ENCODE results near the gene MANSC1.

DNA sequence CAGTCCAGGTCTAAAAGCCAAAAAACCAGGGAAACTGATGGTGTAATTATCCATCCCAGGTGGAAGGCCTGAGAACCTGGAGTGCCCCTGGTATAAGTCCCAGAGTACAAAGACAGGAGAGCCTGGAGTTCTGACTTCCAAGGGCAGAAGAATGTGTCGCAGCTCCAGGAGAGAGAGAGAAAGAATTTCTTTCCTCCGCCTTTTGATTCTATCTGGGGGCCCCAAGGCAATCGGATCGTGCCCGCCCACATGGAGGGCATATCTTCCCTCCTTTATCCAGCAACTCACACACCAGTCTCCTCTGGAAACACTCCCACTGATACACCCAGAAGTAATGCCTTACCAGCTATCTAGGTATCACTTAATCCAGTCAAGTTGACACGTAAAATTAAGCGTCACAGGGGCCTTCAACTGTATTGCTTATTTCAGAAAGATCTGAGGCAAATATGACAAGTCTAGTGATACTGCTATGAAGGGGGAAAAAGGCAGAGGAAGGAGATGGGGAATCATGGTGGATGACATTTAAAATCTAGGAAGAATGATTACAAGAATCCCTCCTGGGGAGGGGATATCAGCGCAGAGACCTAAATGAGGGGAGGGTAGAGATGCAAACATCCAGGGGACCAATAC is 52.7 kb downstream of the MANSC1 start:
- TF ChIP-seq, protein P1, sequence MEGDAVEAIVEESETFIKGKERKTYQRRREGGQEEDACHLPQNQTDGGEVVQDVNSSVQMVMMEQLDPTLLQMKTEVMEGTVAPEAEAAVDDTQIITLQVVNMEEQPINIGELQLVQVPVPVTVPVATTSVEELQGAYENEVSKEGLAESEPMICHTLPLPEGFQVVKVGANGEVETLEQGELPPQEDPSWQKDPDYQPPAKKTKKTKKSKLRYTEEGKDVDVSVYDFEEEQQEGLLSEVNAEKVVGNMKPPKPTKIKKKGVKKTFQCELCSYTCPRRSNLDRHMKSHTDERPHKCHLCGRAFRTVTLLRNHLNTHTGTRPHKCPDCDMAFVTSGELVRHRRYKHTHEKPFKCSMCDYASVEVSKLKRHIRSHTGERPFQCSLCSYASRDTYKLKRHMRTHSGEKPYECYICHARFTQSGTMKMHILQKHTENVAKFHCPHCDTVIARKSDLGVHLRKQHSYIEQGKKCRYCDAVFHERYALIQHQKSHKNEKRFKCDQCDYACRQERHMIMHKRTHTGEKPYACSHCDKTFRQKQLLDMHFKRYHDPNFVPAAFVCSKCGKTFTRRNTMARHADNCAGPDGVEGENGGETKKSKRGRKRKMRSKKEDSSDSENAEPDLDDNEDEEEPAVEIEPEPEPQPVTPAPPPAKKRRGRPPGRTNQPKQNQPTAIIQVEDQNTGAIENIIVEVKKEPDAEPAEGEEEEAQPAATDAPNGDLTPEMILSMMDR (IDR thresholded peaks at IDR 0.05; ENCODE audit: insufficient read depth, low read depth, low read length): no peak
- no peak for TF ChIP-seq EZH2 (IDR thresholded peaks at IDR 0.05; ENCODE audit: insufficient read depth, low read length)

Data from astrocyte (in vitro differentiated cells and primary cell).